Stimulated activated CD8-positive, alpha-beta memory T cell treated with anti-CD3 and anti-CD28 coated beads, Interleukin-4, amount 100 ng/mL, for 1 hour (primary cell): ENCODE results near the gene RNF34.

Experiments used
- DNase-seq, 2 donors: peaks; one replicate each; pipeline ENCODE4 v3.0.0-alpha.2; 2020; ENCODE audit warnings: low read depth in 2 of 2, low spot score in 1 of 2

Gene RNF34

GRCh38 chr12:121465921-121466793 lies 66.2 kb downstream of the RNF34 start:
- peak in 1 of 2 donors; percentile 9 for DNase-seq

GRCh38 chr12:121466794-121467637 lies 67.1 kb downstream of the RNF34 start:
- peak; percentile 67 to 73 for DNase-seq

GRCh38 chr12:121467638-121468498 lies 68.0 kb downstream of the RNF34 start:
- DNase-seq, result no peak

GRCh38 chr12:121468499-121468801 lies 68.5 kb downstream of the RNF34 start:
- no peak for DNase-seq

- DNase-seq, result no peak
Observed at GRCh38 chr12:121470751-121471150, 70.8 kb downstream of the RNF34 start.

- DNase-seq, result no peak
Observed at GRCh38 chr12:121472150-121472905, 72.4 kb downstream of the RNF34 start.
